ENCODE measurements around the gene RSRC2.
"Not testable (repeated sequence)": the region's sequence is repeated elsewhere in the genome, so short reads cannot be mapped to it uniquely, and the experiment has no call there.

The RSRC2 gene

DNA sequence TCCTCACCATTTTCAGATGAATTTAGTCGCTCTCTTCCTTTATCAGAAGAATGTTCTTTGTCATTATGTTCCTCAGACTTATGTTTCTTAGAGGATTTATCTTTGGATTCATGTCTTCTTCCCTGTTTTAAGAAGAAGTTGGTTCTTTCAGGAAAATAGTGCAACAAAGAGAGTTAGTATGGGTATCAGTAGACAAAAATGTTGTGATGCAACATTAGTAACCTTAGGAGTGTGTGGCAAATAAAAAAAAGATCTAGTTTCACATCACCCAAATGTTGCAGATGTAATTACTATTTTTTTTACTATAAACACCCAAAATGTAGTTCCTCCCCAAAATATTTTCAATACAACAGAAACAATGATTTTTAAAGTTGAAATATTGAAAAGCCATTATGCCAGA, 7.8 kb downstream of the RSRC2 start:
- TF ChIP-seq, protein P1, sequence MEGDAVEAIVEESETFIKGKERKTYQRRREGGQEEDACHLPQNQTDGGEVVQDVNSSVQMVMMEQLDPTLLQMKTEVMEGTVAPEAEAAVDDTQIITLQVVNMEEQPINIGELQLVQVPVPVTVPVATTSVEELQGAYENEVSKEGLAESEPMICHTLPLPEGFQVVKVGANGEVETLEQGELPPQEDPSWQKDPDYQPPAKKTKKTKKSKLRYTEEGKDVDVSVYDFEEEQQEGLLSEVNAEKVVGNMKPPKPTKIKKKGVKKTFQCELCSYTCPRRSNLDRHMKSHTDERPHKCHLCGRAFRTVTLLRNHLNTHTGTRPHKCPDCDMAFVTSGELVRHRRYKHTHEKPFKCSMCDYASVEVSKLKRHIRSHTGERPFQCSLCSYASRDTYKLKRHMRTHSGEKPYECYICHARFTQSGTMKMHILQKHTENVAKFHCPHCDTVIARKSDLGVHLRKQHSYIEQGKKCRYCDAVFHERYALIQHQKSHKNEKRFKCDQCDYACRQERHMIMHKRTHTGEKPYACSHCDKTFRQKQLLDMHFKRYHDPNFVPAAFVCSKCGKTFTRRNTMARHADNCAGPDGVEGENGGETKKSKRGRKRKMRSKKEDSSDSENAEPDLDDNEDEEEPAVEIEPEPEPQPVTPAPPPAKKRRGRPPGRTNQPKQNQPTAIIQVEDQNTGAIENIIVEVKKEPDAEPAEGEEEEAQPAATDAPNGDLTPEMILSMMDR (conservative IDR thresholded peaks at IDR 0.05; ENCODE audit: low read depth, low read length): no peak
- no peak overlapping the region for H3K4me3 ChIP-seq (ENCODE audit: low read depth, low read length)
- DNase-seq (ENCODE audit: low read depth): no peak

GRCh38 chr12:122517877-122518276, 8.9 kb downstream of the RSRC2 start:
- no peak overlapping the region for H3K4me3 ChIP-seq (ENCODE audit: low read depth, low read length)
- DNase-seq (ENCODE audit: low read depth): peak; percentile 96
- TF ChIP-seq, protein P1 (conservative IDR thresholded peaks at IDR 0.05; ENCODE audit: low read depth, low read length): no peak

DNA sequence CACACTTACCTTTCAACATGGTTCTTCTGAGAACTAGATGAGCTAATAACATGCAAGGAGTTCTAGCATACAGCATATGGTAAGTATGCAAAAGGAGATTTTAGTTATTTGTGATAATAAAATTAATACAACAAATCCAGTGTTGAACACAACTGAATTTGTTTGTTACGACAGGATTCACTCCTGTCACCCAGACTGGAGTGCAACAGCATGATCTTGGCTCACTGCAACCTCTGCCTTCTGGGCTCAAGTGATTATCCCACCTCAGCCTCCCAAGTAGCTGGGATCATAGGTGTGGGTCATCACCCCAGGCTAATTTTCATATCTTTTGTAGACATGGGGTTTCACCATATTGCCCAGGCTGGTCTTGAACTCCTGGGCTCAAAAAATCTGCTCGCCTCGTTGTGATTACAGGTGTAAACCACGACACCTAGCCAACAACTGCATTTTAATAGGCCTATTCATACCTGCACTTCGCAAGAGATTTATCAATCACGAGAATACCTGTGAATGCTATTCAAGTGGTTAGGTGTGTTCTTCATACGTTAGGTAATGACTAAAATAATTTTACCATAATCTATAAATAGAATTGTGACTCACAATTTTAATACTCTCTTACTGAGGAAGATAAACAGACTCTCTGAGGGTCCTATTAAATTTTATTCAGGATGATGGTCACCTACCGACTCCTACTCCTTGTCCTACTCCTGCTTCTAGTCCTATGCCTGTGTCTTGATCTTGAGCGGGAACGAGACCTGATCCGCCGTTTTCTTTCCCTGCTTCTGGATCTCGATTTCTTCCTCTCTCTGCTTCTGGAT, 10.0 kb downstream of the RSRC2 start:
- no peak overlapping the region for H3K4me3 ChIP-seq (ENCODE audit: low read depth, low read length)
- TF ChIP-seq, protein P1 (conservative IDR thresholded peaks at IDR 0.05; ENCODE audit: low read depth, low read length): no peak
- no peak for DNase-seq (ENCODE audit: low read depth)

GRCh38 chr12:122515275-122515674, 11.5 kb downstream of the RSRC2 start:
- TF ChIP-seq, protein P1 (conservative IDR thresholded peaks at IDR 0.05; ENCODE audit: low read depth, low read length): no peak
- no peak overlapping the region for H3K4me3 ChIP-seq (ENCODE audit: low read depth, low read length)
- DNase-seq (ENCODE audit: low read depth): no peak

DNA sequence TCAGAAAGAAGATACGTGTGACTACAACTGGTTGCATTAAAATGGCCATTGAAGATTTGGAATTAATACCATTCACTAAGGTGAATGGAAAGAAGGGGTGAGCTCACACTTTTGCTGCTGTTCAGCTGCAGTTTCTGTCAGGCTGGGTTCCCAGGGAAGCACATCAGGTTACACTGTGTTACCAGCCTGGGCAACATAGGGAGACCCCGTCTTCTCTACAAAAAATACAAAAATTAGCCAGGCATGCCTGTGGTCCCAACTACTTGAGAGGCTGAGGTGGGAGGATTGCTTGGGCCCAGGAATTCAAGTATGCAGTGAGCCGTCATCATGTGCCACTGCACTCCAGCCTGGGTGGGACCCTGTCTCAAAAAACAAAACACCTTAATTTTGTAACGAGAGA, 13.1 kb downstream of the RSRC2 start:
- DNase-seq (ENCODE audit: low read depth): no peak
- TF ChIP-seq, protein P1 (conservative IDR thresholded peaks at IDR 0.05; ENCODE audit: low read depth, low read length): no peak
- no peak overlapping the region for H3K4me3 ChIP-seq (ENCODE audit: low read depth, low read length)

GRCh38 chr12:122513028-122513427, 13.7 kb downstream of the RSRC2 start:
- not testable (repeated sequence) for H3K4me3 ChIP-seq (ENCODE audit: low read depth, low read length); DNase-seq (ENCODE audit: low read depth)

- TF ChIP-seq, protein P1 (conservative IDR thresholded peaks at IDR 0.05; ENCODE audit: low read depth, low read length): no peak
- DNase-seq (ENCODE audit: low read depth): no peak
- no peak overlapping the region for H3K4me3 ChIP-seq (ENCODE audit: low read depth, low read length)
These were observed 18.6 kb downstream of the RSRC2 start for GRCh38 chr12:122508163-122508562.

All from choroid plexus epithelial cell (primary cell).